Tibial nerve (tissue), 4 donors: ENCODE data around the gene SLC4A1AP.

Source experiments
- EP300 ChIP-seq, 2 donors: sonication (generic); formaldehyde crosslinking; IDR thresholded peaks; one replicate each; pipeline ENCODE4 v1.6.1; 2017; ENCODE audit warnings: antibody characterized with exemption in 2 of 2, mild to moderate bottlenecking in 1 of 2
- POLR2A ChIP-seq, 2 donors: fragments of 450-650 bp; IDR thresholded peaks; one replicate each; pipeline ENCODE4 v1.6.1; 2017; ENCODE audit warnings: antibody characterized with exemption in 2 of 2, mild to moderate bottlenecking in 2 of 2, moderate library complexity in 2 of 2
- TF ChIP-seq, protein P1 (sequence below), 5 experiments: fragments of 200-600 bp in 3 of 5; fragments of 450-650 bp in 2 of 5; sonication (generic) in 3 of 5; IDR thresholded peaks; one replicate each; pipeline ENCODE4 v1.5.1; 2016 to 2019; ENCODE audit warnings: antibody characterized with exemption in 5 of 5, mild to moderate bottlenecking in 3 of 5, moderate library complexity in 2 of 5

DNA sequence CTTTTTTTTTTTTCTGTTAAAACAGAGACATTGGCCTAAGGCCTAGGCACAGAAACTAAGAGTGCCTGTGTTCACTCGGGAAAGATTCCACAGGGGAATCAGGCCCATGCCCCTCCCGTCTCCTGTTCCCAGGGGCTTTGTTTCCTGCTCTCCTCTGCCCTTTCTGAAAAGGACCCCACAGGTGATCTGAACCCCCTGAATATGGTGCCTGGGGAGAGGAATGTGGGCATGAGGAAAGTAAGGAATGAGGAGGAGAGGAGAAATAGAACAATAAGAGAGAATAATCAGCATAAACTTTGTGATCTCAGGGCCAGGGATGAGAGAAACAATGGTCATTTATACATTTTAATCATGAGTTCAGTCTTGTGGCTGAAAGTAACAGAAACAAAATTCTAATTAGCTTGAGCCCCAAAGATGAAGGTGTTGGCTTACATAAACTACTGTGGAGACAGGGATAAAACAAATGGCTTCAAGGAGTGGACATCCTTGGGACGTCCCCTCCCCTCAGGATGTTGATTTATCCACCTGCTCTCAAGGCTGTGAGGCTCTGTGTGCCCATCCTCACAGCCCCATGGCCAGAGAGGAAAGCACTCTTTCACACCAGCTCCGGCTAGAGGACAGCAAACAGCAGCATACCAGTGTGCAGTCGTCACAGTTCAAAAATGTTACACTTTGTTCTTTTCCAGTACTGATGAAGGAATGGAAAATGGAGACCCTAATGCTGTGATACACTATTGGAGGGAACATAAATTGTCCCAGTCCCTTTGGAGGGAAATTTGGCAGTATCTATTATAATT, 61.4 kb downstream of the SLC4A1AP start:
- TF ChIP-seq POLR2A (IDR thresholded peaks at IDR 0.05) (no peak), EP300 (IDR thresholded peaks at IDR 0.05) (peak; percentile 24 to 79)
- TF ChIP-seq, protein P1, sequence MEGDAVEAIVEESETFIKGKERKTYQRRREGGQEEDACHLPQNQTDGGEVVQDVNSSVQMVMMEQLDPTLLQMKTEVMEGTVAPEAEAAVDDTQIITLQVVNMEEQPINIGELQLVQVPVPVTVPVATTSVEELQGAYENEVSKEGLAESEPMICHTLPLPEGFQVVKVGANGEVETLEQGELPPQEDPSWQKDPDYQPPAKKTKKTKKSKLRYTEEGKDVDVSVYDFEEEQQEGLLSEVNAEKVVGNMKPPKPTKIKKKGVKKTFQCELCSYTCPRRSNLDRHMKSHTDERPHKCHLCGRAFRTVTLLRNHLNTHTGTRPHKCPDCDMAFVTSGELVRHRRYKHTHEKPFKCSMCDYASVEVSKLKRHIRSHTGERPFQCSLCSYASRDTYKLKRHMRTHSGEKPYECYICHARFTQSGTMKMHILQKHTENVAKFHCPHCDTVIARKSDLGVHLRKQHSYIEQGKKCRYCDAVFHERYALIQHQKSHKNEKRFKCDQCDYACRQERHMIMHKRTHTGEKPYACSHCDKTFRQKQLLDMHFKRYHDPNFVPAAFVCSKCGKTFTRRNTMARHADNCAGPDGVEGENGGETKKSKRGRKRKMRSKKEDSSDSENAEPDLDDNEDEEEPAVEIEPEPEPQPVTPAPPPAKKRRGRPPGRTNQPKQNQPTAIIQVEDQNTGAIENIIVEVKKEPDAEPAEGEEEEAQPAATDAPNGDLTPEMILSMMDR (IDR thresholded peaks at IDR 0.05), result no peak
